SH-SY5Y (cell line): ENCODE results near the gene RASA4B.

Experiments
- GATA2 ChIP-seq: IDR thresholded peaks from 2 replicates; pipeline ENCODE4 v1.6.1; 2011; ENCODE audit warnings: mild to moderate bottlenecking, low read depth, low read length
- GATA3 ChIP-seq: IDR thresholded peaks from 2 replicates; pipeline ENCODE4 v1.6.1; 2011; ENCODE audit warnings: low read depth, mild to moderate bottlenecking, low read length, moderate library complexity

DNA sequence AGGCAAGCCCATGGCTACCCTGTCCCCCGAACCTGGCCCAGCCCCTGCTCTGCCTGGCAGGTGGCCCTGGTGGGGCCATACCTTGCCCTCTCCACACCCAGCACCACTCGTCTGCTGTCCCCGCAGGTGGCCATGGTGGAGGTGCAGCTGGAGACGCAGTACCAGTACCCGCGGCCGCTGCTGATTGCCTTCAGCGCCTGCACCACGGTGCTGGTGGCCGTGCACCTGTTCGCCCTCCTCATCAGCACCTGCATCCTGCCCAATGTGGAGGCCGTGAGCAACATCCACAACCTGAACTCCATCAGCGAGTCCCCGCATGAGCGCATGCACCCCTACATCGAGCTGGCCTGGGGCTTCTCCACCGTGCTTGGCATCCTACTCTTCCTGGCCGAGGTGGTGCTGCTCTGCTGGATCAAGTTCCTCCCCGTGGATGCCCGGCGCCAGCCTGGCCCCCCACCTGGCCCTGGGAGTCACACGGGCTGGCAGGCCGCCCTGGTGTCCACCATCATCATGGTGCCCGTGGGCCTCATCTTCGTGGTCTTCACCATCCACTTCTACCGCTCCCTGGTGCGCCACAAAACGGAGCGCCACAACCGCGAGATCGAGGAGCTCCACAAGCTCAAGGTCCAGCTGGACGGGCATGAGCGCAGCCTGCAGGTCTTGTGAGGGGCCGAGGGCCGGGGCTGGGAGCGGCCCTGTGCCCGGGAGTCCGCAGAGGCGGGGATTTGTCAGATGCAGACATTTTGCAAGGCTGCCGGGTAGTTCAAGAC lies 71.0 kb downstream of the RASA4B start:
- TF ChIP-seq GATA2 (no peak), GATA3 (no peak)
